Measurements from ENCODE around the gene MAGI2. TPM values are rescaled to one million over a fixed set of nuclear protein-coding genes. Genes with fewer than 3 reads are reported as not detected.

The MAGI2 gene
- total RNA-seq, 1 experiment from 2014 or later, result 14.3 TPM

DNA sequence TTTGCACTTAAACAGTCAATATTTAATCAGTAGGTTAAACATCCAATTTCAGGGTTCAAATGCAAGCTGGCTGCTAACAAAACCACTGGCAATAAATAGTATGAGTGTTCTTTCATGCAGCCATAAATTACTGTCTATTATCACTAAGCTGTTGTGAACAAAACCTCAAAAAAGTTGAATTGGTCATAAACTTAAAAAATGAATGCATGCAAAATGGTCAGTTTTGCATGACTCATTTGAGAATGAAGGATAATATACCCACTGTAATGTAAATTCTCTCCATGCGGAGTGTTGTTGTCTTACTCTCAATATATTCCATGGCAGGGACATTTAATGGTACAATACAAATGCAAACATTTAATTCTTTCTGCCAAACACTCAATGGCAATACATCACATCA is 226.4 kb downstream of the MAGI2 start:
- H3K23me2 ChIP-seq (ENCODE audit: insufficient read length, low read depth, low read length, poor library complexity, severe bottlenecking), result no peaks in the 10 kb centered on the region
- Mint-ChIP-seq H3K4me1 (peaks cover 23 to 26% of the 10 kb centered on the region in 2 experiments), H3K27me3 (ENCODE audit: low read depth) (no peaks in the 10 kb centered on the region), H3K36me3 (ENCODE audit: insufficient read depth in 1 of 3, low read depth in 3 of 3) (no peaks in the 10 kb centered on the region; a peak in 1 of 7 replicates), H3K27ac (0 out of 7 replicates have a peak overlapping the region, but pooled peaks of 1 of the 3 experiments have one; percentile 17), H3K9me3 (no peaks in the 10 kb centered on the region; a peak in 1 of 5 replicates), H3K4me3 (no peak overlapping the region)
- no peak overlapping the region for H3K18ac ChIP-seq (ENCODE audit: insufficient read length, low read depth, low read length)
- H2AFZ ChIP-seq (ENCODE audit: low read length), result no peak overlapping the region
- no peaks in the 10 kb centered on the region for H4K20me1 ChIP-seq (ENCODE audit: control insufficient read depth, insufficient read depth, insufficient read length)
- no peak overlapping the region for H4K5ac ChIP-seq (ENCODE audit: insufficient read length, low read depth, low read length)
- H3K9ac ChIP-seq (ENCODE audit: extremely low read depth, insufficient read length, low read length), result no peak overlapping the region
- no peak overlapping the region for H3K4ac ChIP-seq (ENCODE audit: low read depth, low read length)
- H4K91ac ChIP-seq (ENCODE audit: insufficient read length, low read depth, low read length), result no peak overlapping the region
- no peak overlapping the region for H3K4me2 ChIP-seq (ENCODE audit: insufficient read depth, insufficient read length, low read length)
- no peaks in the 10 kb centered on the region for H3K79me2 ChIP-seq (ENCODE audit: insufficient read depth, low read length)
- no peak overlapping the region for H2BK5ac ChIP-seq (ENCODE audit: insufficient read length, low read length)
- H2BK120ac ChIP-seq (ENCODE audit: low read depth, low read length, poor library complexity, severe bottlenecking), result no peak overlapping the region
- no peak overlapping the region for H3T11ph ChIP-seq (ENCODE audit: low read length)
- no peak overlapping the region for H3K14ac ChIP-seq (ENCODE audit: insufficient read depth, low read length)
- H3K79me1 ChIP-seq (ENCODE audit: insufficient read depth, low read depth, low read length, poor library complexity, severe bottlenecking), result no peaks in the 10 kb centered on the region
- no peaks in the 10 kb centered on the region for H3K9me3 ChIP-seq (ENCODE audit: control insufficient read depth, low read depth, low read length)
- H3K56ac ChIP-seq (ENCODE audit: insufficient read length, low read depth, low read length), result no peak overlapping the region
- H3K4me1 ChIP-seq (ENCODE audit: insufficient read depth, low read length), result peaks cover 3% of the 10 kb centered on the region; the same call in 1 of the 2 replicates
- no peak overlapping the region for H3K27ac ChIP-seq (ENCODE audit: insufficient read length, low read depth, low read length)
- no peaks in the 10 kb centered on the region for H3K27me3 ChIP-seq (ENCODE audit: insufficient read depth, low read length)
- H2BK20ac ChIP-seq (ENCODE audit: low read depth, low read length, poor library complexity, severe bottlenecking), result no peak overlapping the region
- no peak overlapping the region for H3K23ac ChIP-seq (ENCODE audit: insufficient read length, low read depth, low read length)
- DNase-seq, result no peak
- no peak overlapping the region for H4K8ac ChIP-seq (replicated peaks; ENCODE audit: insufficient read length, low read depth, low read length)
- WGBS (ENCODE audit: extremely low coverage, insufficient read length, low lambda C conversion rate), result no CpG with 5 or more reads among the region's 1 CpG
- no peak overlapping the region for H2BK15ac ChIP-seq (ENCODE audit: low read depth, low read length)
- no peak overlapping the region for H2AK5ac ChIP-seq (ENCODE audit: insufficient read length, low read length)
- H2BK12ac ChIP-seq (ENCODE audit: insufficient read length, low read depth, low read length), result no peak overlapping the region
- TF ChIP-seq CTCF (conservative IDR thresholded peaks at IDR 0.05), result no peak
